HG03558 (cell line): ENCODE data around the gene SEC22C.

Experiments
- ATAC-seq: cut with Tn5 transposase; IDR thresholded peaks from one replicate; pipeline ENCODE4 v1.9.1; 2021; ENCODE audit warnings: moderate number of reproducible peaks; ENCODE audit not compliant: unreplicated experiment; ENCODE audit errors: extremely low read depth

SEC22C gene

GRCh38 chr3:42539871-42540714, 41.7 kb downstream of the SEC22C start:
- ATAC-seq: no peak

- ATAC-seq: no peak
Measured at GRCh38 chr3:42537350-42537749, 44.4 kb downstream of the SEC22C start.

- no peak for ATAC-seq
Measured at GRCh38 chr3:42535981-42536784, 45.6 kb downstream of the SEC22C start.

- no peak for ATAC-seq
Measured at GRCh38 chr3:42533161-42533897, 48.4 kb downstream of the SEC22C start.

- no peak for ATAC-seq
Measured at GRCh38 chr3:42532229-42532628, 49.5 kb downstream of the SEC22C start.

GRCh38 chr3:42531470-42531869, 50.3 kb downstream of the SEC22C start:
- no peak for ATAC-seq

- ATAC-seq: no peak
Measured at GRCh38 chr3:42530073-42530472, 51.7 kb downstream of the SEC22C start.

- ATAC-seq: no peak
Measured at GRCh38 chr3:42529468-42529867, 52.3 kb downstream of the SEC22C start.

- no peak for ATAC-seq
Measured at GRCh38 chr3:42527368-42527917, 54.3 kb downstream of the SEC22C start.

- no peak for ATAC-seq
Measured at GRCh38 chr3:42526616-42527367, 55.0 kb downstream of the SEC22C start.

- ATAC-seq: no peak
Measured at GRCh38 chr3:42525736-42526345, 55.9 kb downstream of the SEC22C start.

- ATAC-seq: no peak
Measured at GRCh38 chr3:42525212-42525611, 56.6 kb downstream of the SEC22C start.

GRCh38 chr3:42524751-42525150, 57.0 kb downstream of the SEC22C start:
- no peak for ATAC-seq

GRCh38 chr3:42520906-42521305, 60.9 kb downstream of the SEC22C start:
- ATAC-seq: no peak

GRCh38 chr3:42520336-42520735, 61.4 kb downstream of the SEC22C start:
- ATAC-seq: no peak

- no peak for ATAC-seq
Measured at GRCh38 chr3:42519568-42519962, 62.2 kb downstream of the SEC22C start.

GRCh38 chr3:42518800-42519567, 62.8 kb downstream of the SEC22C start:
- ATAC-seq: no peak

- ATAC-seq: no peak
Measured at GRCh38 chr3:42517117-42517516, 64.7 kb downstream of the SEC22C start.

GRCh38 chr3:42516443-42516842, 65.3 kb downstream of the SEC22C start:
- ATAC-seq: no peak
